ENCODE data around the gene LRMDA. TPM values are rescaled to one million over a fixed set of nuclear protein-coding genes. Genes with fewer than 3 reads are reported as not detected.

LRMDA gene
- total RNA-seq, 3 donors from 2014 or later: 9.4 to 14.9 (median 10.3) TPM

DNA sequence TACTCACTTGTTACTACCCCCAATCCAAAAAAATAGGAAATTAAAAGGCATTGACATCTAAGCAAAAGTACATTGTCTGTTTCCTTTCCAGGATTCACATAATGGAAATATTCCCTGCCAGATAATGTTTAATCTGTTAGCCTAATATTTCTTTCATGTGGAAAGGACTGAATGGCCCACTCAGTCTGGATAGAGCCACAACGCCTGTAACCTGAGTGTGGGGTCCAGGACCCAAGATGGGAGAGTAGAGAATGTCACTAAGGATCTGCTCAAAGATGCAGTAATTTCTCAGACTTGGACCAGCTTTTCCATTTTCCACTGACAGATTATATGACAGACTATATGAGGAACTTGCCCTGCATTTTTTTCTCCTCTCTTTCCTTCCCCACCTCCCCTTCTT, 1117.3 kb downstream of the LRMDA start:
- TF ChIP-seq, protein P1, sequence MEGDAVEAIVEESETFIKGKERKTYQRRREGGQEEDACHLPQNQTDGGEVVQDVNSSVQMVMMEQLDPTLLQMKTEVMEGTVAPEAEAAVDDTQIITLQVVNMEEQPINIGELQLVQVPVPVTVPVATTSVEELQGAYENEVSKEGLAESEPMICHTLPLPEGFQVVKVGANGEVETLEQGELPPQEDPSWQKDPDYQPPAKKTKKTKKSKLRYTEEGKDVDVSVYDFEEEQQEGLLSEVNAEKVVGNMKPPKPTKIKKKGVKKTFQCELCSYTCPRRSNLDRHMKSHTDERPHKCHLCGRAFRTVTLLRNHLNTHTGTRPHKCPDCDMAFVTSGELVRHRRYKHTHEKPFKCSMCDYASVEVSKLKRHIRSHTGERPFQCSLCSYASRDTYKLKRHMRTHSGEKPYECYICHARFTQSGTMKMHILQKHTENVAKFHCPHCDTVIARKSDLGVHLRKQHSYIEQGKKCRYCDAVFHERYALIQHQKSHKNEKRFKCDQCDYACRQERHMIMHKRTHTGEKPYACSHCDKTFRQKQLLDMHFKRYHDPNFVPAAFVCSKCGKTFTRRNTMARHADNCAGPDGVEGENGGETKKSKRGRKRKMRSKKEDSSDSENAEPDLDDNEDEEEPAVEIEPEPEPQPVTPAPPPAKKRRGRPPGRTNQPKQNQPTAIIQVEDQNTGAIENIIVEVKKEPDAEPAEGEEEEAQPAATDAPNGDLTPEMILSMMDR (IDR thresholded peaks at IDR 0.05): no peak
- Histone ChIP-seq H3K4me1 (ENCODE audit: low read depth) (no peaks in the 10 kb centered on the region), H3K9me3 (no peaks in the 10 kb centered on the region), H3K4me3 (no peak overlapping the region), H3K36me3 (ENCODE audit: low read depth) (no peaks in the 10 kb centered on the region)
- DNase-seq (no peak), ATAC-seq (no peak)
- intact Hi-C loops (cut with DNase I, micrococcal nuclease): no loop called here

DNA sequence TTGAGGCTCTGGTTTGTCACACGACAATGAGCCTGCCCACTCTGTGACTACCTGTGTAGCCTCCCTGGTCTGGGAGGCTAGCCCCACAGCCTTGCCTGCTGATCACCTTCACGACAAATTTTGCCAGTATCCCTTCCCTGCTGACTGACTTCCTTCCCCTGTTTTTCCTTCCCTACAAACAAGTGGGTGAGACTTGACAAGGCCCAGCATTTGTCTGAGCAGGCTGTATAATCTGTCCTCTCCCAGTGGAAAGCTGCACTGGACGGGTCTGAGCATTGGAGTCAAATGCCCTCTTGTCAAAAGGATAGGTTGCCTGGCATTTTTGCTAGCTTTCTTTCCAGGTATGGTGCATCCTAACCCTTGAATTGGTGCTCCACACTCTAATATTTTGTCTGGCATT, 1117.7 kb downstream of the LRMDA start:
- DNase-seq (no peak), ATAC-seq (no peak)
- no peaks in the 10 kb centered on the region for H3K4me1 ChIP-seq (ENCODE audit: low read depth)
- no peaks in the 10 kb centered on the region for H3K9me3 ChIP-seq
- H3K36me3 ChIP-seq (ENCODE audit: low read depth): no peaks in the 10 kb centered on the region
- H3K4me3 ChIP-seq: no peak overlapping the region
- TF ChIP-seq, protein P1 (IDR thresholded peaks at IDR 0.05): no peak
- intact Hi-C loops (cut with DNase I, micrococcal nuclease): no loop called here

DNA sequence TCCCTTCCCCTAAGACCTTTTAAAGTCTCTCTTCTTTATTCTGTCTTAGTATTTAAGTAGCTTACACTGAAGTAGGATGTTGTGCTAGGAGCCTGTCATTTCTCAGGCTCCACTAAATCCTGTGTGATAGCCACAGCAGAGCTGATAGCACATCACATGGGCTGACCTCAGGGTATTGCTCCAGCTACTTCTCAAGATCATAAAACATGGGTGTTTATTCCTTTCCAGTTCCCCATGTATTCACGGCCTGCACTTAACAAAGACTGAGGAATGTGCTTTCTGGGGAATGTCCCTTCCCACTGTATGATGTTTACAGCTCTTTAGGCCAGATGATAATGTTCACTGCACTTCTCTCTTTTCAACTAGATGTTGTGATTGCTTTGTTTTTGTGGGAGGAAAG, 1119.4 kb downstream of the LRMDA start:
- Histone ChIP-seq H3K4me1 (ENCODE audit: low read depth) (no peaks in the 10 kb centered on the region), H3K4me3 (no peak overlapping the region), H3K9me3 (no peaks in the 10 kb centered on the region), H3K36me3 (ENCODE audit: low read depth) (no peaks in the 10 kb centered on the region)
- intact Hi-C loops (cut with DNase I, micrococcal nuclease): loop anchor here in 1 of 2 donors (10.0 kb wide), 1 partner anchor 424 kb away; no protein-coding TSS in a partner anchor
- ATAC-seq (peak; percentile 20), DNase-seq (peak in 1 of 3 donors; percentile 15)
- TF ChIP-seq, protein P1 (IDR thresholded peaks at IDR 0.05): no peak

GRCh38 chr10:76552091-76552873, 1120.9 kb downstream of the LRMDA start:
- intact Hi-C loops (cut with DNase I, micrococcal nuclease): loop anchor here in 1 of 2 donors (10.0 kb wide), 1 partner anchor 423 kb away; no protein-coding TSS in a partner anchor
- H3K4me1 ChIP-seq (ENCODE audit: low read depth): no peaks in the 10 kb centered on the region
- no peak overlapping the region for H3K4me3 ChIP-seq
- no peaks in the 10 kb centered on the region for H3K9me3 ChIP-seq
- ATAC-seq: no peak
- TF ChIP-seq, protein P1 (IDR thresholded peaks at IDR 0.05): no peak
- DNase-seq: no peak
- H3K36me3 ChIP-seq (ENCODE audit: low read depth): no peaks in the 10 kb centered on the region

DNA sequence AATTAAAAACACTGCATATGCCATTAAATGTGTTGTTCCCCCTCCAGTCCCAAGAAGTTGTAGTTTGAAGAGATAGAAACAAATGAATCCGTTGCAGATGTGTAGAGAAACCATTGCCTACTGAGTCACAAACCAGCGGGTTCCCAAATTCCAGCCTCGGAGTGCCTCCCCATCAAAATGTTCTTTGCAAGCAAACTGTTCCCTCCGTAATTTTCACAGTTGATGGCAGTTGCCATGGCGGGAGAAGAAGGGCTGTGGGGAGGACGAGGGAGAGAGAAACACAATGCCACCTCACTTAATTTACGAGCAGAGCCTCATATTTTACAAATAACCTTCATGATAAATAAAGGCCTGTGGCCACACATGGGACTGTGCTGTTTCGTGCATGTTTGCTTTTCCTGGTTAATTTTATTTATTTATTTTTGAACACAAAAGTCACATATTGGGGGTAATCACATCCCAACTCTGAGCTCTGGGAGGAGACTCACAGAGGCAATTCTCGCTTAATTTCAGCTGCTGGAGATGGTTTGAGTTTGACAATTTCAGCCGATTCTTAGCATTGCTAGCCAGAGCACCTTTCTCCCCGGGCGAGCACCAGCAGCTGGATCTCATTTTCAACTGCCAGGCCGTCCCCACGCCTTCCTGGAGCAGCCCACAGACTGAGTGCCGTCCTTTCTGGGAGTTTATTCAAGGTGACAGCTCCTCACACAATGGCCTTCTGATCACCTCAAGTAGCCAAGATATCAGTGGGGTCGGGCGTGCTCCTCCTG, 1122.0 kb downstream of the LRMDA start:
- intact Hi-C loops (cut with DNase I, micrococcal nuclease): loop anchor here in 1 of 2 donors (10.0 kb wide), 1 partner anchor 421 kb away; no protein-coding TSS in a partner anchor
- no peaks in the 10 kb centered on the region for H3K36me3 ChIP-seq (ENCODE audit: low read depth)
- TF ChIP-seq, protein P1 (IDR thresholded peaks at IDR 0.05): no peak
- DNase-seq (no peak), ATAC-seq (no peak)
- H3K4me1 ChIP-seq (ENCODE audit: low read depth): no peaks in the 10 kb centered on the region
- no peaks in the 10 kb centered on the region for H3K9me3 ChIP-seq
- no peak overlapping the region for H3K4me3 ChIP-seq

Data from mucosa of descending colon (tissue), 3 donors.